Activated gamma-delta T cell treated with Interleukin-2 at 50 U/mL for 16 hours (primary cell): ENCODE measurements around the gene THEM4.
"Not testable (repeated sequence)": the region's sequence is repeated elsewhere in the genome, so short reads cannot be mapped to it uniquely, and the experiment has no call there.

Source experiments
- DNase-seq: peaks from one replicate; pipeline ENCODE4 v3.0.0-alpha.2; 2020

The THEM4 gene

GRCh38 chr1:151892190-151892589 lies 17.1 kb downstream of the THEM4 start:
- no peak for DNase-seq

DNA sequence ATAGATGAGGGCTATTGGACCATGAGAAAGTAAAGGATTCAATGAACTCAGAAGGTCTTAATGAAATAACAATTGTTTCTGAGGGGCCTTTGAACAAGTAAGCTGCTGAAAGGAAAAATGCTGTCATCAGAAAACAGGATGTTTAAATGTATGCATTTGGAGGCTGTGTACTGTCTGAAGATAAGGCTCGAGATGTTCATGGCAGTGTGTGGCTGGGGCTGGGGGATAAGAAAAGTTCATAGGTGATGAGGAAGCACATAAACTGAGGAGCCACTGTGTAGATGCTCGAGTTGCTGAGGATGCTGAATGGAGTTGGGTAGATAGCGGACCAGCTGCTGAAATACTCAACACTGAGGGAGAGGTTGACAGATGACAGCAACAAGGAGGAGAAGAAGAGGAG lies 17.8 kb downstream of the THEM4 start:
- DNase-seq: no peak

GRCh38 chr1:151888972-151889570 lies 20.2 kb downstream of the THEM4 start:
- DNase-seq: no peak

DNA sequence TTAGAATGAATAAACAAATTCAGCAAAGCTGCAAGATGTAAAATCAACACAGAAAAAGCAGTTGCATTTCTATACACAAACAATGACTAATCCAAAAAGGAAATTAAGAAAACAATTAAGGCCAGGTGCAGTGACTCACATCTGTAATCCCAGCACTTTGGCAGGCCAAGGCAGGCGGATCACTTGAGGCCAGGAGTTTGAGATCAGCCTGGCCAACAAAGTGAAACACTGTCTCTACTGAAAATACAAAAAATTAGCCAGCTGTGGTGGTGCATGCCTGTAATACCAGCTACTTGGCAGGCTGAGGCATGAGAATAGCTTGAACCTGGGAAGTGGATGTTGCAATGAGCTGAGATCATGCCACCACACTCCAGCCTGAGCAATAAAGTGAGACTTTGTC lies 22.3 kb downstream of the THEM4 start:
- no peak for DNase-seq

GRCh38 chr1:151885479-151885878 lies 23.8 kb downstream of the THEM4 start:
- no peak for DNase-seq

- not testable (repeated sequence) for DNase-seq
These were observed 24.4 kb downstream of the THEM4 start for GRCh38 chr1:151884879-151885278.

- not testable (repeated sequence) for DNase-seq
These were observed 24.9 kb downstream of the THEM4 start for GRCh38 chr1:151884445-151884844.

GRCh38 chr1:151883898-151884297 lies 25.4 kb downstream of the THEM4 start:
- DNase-seq: not testable (repeated sequence)

- not testable (repeated sequence) for DNase-seq
These were observed 26.4 kb downstream of the THEM4 start for GRCh38 chr1:151882918-151883317.

- no peak for DNase-seq
These were observed 26.8 kb downstream of the THEM4 start for GRCh38 chr1:151882466-151882865.

- no peak for DNase-seq
These were observed 27.8 kb downstream of the THEM4 start for GRCh38 chr1:151881479-151881878.

DNA sequence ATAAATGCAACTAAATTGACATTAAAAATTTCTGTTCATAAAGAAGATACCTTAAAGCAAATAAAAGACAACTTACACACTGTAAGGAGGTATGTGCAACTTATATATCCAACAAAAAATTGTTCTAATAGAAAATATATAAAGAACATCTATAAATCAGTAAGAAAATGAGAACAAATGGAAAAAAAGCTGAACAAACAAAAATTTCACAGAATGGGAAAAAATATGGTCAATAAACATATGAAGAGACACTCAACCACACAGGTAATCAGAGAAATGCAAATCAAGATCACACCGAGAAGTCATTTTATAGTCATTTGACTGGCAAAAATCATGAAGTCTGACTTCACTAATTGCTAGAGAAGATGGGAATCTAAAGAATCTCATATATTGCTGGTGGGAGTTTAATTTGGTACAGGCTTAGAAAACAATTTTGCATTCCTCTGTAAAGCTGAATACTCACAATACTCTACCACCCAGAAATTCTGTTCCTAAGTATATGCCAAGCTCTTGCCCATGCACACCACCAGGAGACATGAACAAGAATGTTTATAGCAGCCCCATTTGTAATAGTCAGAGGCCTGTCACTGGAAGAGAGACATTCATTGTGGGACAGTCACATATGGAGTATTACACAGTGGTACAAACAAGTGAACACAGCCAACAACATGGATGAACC lies 33.8 kb downstream of the THEM4 start:
- no peak for DNase-seq

- not testable (repeated sequence) for DNase-seq
These were observed 36.5 kb downstream of the THEM4 start for GRCh38 chr1:151872776-151873175.

DNA sequence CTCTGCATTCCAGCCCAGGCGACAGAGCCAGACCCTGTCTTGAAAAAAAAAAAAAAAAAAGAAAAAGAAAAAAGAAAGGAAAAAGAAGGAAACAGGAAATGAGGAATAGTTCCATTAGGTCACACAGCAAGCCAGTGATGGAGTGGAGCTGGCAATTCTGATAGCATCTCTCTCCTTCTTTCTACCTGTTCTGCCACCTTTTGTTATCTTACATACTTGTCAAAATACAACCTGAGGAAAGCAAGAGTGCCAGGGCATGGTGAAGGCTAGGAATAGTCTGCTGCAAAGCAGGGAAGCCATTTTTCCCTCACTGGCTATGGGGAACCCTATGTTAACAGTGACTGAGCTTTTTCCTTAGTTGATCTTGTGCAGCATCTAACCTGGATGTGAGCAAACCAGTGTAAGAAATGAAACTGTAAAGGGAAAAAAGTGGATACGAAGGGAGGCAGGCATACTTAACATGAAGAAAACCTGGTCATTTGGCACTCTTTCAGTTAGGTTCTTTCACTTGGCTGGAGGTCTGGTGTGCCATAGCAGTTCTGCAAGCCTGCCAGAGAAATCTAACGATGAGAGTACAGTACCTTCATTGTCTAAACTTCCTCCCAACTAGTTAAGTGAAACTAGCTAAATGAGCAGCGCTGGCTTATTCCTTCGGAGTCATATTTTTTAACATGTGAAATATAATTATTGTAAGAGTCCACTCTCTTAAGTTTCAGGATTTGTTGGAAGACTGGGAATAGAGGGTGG lies 37.9 kb downstream of the THEM4 start:
- no peak for DNase-seq

- no peak for DNase-seq
These were observed 40.8 kb downstream of the THEM4 start for GRCh38 chr1:151868486-151868885.

- DNase-seq: no peak
These were observed 41.4 kb downstream of the THEM4 start for GRCh38 chr1:151867765-151868411.

DNA sequence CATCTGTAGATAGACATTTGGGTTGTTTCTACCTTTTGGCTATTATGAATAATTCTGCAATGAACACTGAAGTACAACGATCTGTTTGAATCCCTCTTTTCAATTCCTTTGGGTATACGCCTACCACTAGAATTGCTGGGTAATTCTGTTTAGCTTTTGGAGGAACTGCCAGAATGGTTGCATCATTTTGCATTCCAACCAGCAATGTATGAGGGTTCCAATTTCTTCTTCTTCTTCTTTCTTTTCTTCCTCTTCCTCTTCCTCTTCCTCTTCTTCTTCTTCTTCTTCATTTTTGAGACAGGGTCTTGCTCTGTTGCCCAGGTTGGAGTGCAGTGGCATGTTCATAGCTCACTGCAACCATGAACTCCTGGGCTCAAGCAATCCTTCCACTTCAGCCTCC lies 42.0 kb downstream of the THEM4 start:
- DNase-seq: no peak

- DNase-seq: no peak
These were observed 44.9 kb downstream of the THEM4 start for GRCh38 chr1:151864411-151864810.

GRCh38 chr1:151862604-151863003 lies 46.7 kb downstream of the THEM4 start:
- DNase-seq: no peak

GRCh38 chr1:151860504-151861187 lies 48.7 kb downstream of the THEM4 start:
- no peak for DNase-seq

DNA sequence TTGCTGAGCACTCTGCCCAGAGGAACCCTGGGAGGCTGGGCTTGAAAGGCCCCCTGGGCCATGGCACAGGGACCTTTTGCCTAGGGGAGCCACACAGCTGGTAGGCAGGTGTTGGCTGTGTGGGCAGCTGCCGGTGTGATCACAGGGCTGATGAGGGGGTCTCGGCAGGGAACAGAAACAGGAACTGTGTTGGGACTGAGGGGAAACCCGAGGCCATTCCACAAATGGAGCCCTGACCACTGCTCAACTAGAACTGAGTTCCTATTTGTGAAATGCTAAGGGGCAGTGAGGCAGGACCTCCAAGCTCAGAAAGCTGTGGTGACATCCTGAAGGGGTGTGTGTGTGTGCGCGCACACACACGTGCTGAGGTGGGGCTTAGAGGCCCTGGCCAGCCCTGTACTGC lies 49.4 kb downstream of the THEM4 start:
- DNase-seq: no peak

GRCh38 chr1:151858886-151859665 lies 50.2 kb downstream of the THEM4 start:
- no peak for DNase-seq
